ENCODE results near the gene C19orf53. TPM values are rescaled to one million over a fixed set of nuclear protein-coding genes. Genes with fewer than 3 reads are reported as not detected.

The C19orf53 gene
- total and polyA plus RNA-seq, 2 donors from 2014 or later = 62.7 to 264 TPM

GRCh38 chr19:13783565-13784500, 9.6 kb downstream of the C19orf53 start:
- FAIRE-seq (no peak), DNase-seq (no peak)
- Histone ChIP-seq H3K9ac (ENCODE audit: low read length in 3 of 3) (no peak overlapping the region), H3K27ac (ENCODE audit: low read depth in 2 of 2, low read length in 2 of 2) (no peak overlapping the region), H3K4me3 (ENCODE audit: low read length in 3 of 3) (no peak overlapping the region), H3K36me3 (ENCODE audit: control insufficient read depth in 2 of 3, insufficient read depth in 3 of 3, low read length in 3 of 3) (peaks cover 2 to 5% (median 4%) of the 10 kb centered on the region in 3 donors), H3K4me1 (ENCODE audit: control insufficient read depth in 2 of 3, insufficient read depth in 2 of 3, low read depth in 1 of 3, low read length in 3 of 3) (peaks cover 0 to 6% (median 0%) of the 10 kb centered on the region in 3 donors), H3K9me3 (ENCODE audit: control insufficient read depth in 2 of 3, insufficient read depth in 1 of 3, low read length in 3 of 3) (no peaks in the 10 kb centered on the region), H3K27me3 (ENCODE audit: control insufficient read depth, insufficient read depth, low read length) (no peaks in the 10 kb centered on the region)
- intact Hi-C loops (cut with DNase I) = no loop called here
- no peak for TF ChIP-seq CTCF (IDR thresholded peaks at IDR 0.05; ENCODE audit: borderline replicate concordance, extremely low read depth, insufficient read depth)

GRCh38 chr19:13784731-13785452, 10.6 kb downstream of the C19orf53 start:
- Histone ChIP-seq H3K36me3 (ENCODE audit: control insufficient read depth in 2 of 3, insufficient read depth in 3 of 3, low read length in 3 of 3) (no peaks in the 10 kb centered on the region), H3K9ac (ENCODE audit: low read length in 3 of 3) (no peak overlapping the region), H3K4me3 (ENCODE audit: low read length in 3 of 3) (no peak overlapping the region), H3K4me1 (ENCODE audit: control insufficient read depth in 2 of 3, insufficient read depth in 2 of 3, low read depth in 1 of 3, low read length in 3 of 3) (peaks cover 0 to 6% (median 0%) of the 10 kb centered on the region in 3 donors), H3K27me3 (ENCODE audit: control insufficient read depth, insufficient read depth, low read length) (no peaks in the 10 kb centered on the region), H3K9me3 (ENCODE audit: control insufficient read depth in 2 of 3, insufficient read depth in 1 of 3, low read length in 3 of 3) (no peaks in the 10 kb centered on the region), H3K27ac (ENCODE audit: low read depth in 2 of 2, low read length in 2 of 2) (no peak overlapping the region)
- peak; percentile 49 to 88 (median 68) for DNase-seq
- intact Hi-C loops (cut with DNase I) = no loop called here
- peak; percentile 40 for TF ChIP-seq CTCF (IDR thresholded peaks at IDR 0.05; ENCODE audit: borderline replicate concordance, extremely low read depth, insufficient read depth)
- no peak for FAIRE-seq

- Histone ChIP-seq H3K4me1 (ENCODE audit: control insufficient read depth in 2 of 3, insufficient read depth in 2 of 3, low read depth in 1 of 3, low read length in 3 of 3) (peaks cover 0 to 6% (median 2%) of the 10 kb centered on the region in 3 donors), H3K36me3 (ENCODE audit: control insufficient read depth in 2 of 3, insufficient read depth in 3 of 3, low read length in 3 of 3) (no peaks in the 10 kb centered on the region), H3K4me3 (ENCODE audit: low read length in 3 of 3) (no peak overlapping the region), H3K9ac (ENCODE audit: low read length in 3 of 3) (no peak overlapping the region), H3K27me3 (ENCODE audit: control insufficient read depth, insufficient read depth, low read length) (no peaks in the 10 kb centered on the region), H3K27ac (ENCODE audit: low read depth in 2 of 2, low read length in 2 of 2) (no peak overlapping the region), H3K9me3 (ENCODE audit: control insufficient read depth in 2 of 3, insufficient read depth in 1 of 3, low read length in 3 of 3) (no peaks in the 10 kb centered on the region)
- FAIRE-seq (no peak), DNase-seq (no peak)
- intact Hi-C loops (cut with DNase I) = no loop called here
- TF ChIP-seq CTCF (IDR thresholded peaks at IDR 0.05; ENCODE audit: borderline replicate concordance, extremely low read depth, insufficient read depth) = no peak
Observed at GRCh38 chr19:13788991-13789390, 14.7 kb downstream of the C19orf53 start.
